Activated naive CD8-positive, alpha-beta T cell treated with anti-CD3 and anti-CD28 coated beads, Interleukin-2, amount 50 U/mL, for 16 hours (primary cell): ENCODE measurements around the gene CCDC83.
"Not testable (repeated sequence)": the region's sequence is repeated elsewhere in the genome, so short reads cannot be mapped to it uniquely, and the experiment has no call there.

Experiments
- DNase-seq: peaks from one replicate; pipeline ENCODE4 v3.0.0-alpha.2; 2020; ENCODE audit warnings: low read depth, low spot score

CCDC83 gene

DNA sequence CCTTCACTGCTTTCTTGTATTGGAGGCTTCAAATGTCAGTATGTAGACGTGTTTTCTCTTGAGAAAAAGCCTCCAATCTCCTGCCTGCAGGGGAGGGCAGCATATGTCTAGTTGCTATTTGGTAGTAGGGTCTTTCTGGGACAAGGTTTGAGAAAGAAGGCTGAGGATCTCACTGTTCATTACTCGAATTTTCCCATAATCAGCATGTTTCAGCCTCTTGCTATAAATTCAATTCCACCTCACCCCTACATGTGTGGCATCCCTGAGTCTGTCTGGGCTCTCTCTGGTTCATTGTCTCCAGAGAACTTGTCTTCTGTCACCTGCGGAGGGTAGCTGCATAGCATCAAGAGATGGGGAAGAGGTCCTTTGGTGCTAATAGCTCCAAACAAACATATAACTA is 19.5 kb upstream of the CCDC83 start:
- no peak for DNase-seq

DNA sequence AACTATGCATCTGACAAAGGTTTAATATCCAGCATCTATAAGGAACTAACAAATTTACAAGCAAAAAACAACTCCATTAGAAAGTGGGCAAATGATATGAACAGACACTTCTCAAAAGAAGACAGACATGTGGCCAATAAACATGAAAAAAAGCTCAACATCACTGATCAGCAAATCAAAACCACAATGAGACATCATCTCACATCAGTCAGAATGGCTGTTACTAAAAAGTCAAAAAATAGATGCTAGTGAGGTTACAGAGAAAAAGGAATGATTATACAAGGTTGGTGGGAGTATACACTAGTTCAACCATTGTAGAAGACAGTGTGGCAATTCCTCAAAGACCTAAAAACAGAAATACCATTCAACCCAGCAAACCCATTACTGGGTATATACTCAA is 14.3 kb upstream of the CCDC83 start:
- not testable (repeated sequence) for DNase-seq

DNA sequence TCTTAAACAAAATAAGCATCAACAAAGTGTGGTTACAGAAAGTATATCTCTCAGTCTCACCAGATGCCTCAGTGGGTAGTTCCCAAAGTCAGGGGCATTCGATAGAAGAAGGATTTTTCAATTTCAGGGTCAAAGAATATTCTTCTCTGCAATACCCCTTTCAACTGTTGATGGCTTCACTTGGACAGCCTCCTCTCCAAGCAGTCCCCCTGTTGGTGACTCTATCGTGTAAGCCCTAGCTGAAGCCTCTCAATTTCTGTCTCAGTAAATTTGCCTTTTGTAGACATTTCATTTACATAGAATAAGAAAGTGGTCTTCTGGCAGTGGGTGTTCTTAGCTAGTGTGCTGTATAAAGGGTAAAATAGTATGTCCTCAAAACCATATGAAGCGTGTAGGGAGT is 11.3 kb upstream of the CCDC83 start:
- no peak for DNase-seq

DNA sequence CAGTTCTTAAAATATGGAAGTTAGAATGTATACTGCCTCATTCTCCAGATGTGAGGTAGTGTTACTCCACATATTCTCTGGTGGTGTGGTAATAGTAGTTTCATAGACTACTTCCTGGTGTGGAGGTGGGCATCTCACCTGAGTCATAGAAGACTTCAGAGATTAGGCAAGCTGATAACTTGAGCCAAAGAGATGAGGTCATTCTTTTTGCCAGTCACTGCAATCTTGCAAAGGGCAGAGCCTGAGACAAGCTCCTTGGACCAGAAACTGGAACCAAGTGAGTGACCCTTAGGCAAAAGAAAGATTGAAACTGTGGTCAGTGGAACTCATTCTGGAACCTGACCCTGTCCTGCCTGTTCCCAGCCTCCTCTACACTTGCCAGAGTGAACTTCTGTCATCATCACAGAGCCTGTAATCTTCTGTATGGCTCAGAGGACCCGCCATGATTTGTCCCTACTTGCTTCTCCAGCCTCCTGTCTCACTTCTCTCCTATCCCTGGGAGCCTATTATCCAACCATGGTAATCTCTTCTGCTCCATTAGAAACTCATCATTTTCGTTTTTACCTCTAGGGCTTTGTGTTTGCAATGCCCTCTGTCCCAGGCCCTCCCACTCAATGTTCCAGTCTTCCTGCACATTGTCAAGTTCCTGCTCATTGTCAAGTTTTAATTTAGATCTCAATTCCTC is 10.6 kb upstream of the CCDC83 start:
- DNase-seq: no peak

DNA sequence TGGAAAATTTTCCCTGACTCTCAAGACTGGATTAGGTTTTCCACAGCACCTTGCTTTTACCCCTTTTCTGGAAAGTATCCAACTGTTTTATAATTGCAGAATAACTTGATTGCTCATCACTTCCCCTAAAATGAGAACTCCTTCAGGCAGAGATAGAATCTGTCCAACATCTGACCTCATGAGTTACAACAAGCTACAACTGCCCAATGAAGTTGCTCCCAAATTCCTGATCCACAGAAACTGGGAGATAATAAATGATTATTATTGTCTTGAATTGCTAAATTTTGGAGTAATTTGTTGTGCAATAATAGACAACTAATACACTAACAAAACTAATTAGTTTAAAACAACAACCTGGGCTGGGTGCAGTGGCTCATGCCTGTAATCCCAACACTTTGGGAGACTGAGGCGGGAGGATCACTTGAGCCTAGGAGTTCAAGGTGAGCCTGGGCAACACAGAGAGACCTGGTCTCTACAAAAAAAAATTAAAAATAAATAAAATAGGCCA is 10.0 kb upstream of the CCDC83 start:
- DNase-seq: no peak

DNA sequence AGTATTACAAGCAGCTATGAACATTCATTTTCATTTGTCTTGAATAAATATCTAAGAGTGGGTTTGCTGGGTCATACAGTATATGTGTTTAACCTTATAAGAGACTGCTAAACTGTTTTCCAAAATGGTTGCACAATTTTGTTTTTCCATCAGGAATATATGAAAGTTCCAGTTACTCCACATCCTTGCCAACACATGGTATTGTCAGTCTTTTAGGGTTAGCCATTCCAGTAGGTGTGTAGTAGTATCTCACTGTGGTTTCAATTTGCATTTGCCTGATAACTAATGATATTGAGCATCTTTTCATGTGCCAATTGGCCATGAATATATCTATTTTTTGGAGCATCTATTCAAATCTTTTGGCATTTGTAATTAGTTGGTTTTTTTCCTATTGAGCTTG is 7.7 kb upstream of the CCDC83 start:
- no peak for DNase-seq

DNA sequence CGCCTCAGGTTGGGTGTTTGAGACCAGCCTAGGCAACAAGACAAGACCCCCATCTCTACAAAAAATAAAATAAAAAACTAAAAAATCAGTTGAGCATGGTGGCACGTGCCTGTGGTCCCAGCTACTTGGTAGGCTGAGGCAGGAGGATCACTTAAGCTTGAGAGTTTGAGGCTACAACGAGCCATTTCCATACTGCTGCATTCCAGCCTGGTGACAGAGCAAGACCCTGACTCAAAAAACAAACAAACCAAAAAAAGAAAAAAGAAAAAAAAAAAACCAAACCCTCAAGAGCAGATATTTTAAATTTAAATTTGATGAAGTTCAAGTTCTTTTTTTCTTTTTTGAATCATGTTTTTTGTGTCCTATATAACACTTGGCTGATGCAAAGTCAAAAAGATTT is 7.2 kb upstream of the CCDC83 start:
- no peak for DNase-seq

DNA sequence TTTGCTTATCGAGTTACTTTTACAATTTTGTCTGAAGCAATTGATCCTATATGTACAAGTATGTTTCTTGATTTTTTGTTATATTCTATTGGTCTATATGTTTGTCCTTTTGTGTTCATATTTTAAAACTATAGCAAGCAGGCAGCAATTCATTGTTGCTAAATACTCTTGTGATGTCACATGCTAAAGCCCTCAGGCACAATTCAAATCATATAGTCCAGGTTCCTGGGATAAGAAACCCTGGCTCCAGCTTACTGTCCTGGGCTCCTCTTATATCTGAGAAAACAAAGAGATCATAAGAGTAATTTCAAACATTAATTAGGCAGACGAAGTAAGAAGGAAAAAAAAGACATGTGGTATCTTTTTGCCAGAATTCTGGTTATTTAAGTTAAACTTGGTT is 6.6 kb upstream of the CCDC83 start:
- DNase-seq: no peak

DNA sequence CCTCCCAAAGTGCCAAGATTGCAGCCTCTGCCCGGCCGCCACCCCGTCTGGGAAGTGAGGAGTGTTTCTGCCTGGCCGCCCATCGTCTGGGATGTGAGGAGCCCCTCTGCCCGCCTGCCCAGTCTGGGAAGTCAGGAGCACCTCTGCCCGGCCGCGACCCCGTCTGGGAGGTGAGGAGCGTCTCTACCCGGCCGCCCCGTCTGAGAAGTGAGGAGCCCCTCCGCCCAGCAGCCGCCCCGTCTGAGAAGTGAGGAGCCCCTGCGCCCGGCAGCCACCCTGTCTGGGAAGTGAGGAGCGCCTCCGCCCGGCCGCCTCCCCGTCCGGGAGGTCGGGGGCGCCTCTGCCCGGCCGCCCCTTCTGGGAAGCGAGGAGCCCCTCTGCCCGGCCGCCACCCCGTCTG is 2.4 kb upstream of the CCDC83 start:
- not testable (repeated sequence) for DNase-seq

DNA sequence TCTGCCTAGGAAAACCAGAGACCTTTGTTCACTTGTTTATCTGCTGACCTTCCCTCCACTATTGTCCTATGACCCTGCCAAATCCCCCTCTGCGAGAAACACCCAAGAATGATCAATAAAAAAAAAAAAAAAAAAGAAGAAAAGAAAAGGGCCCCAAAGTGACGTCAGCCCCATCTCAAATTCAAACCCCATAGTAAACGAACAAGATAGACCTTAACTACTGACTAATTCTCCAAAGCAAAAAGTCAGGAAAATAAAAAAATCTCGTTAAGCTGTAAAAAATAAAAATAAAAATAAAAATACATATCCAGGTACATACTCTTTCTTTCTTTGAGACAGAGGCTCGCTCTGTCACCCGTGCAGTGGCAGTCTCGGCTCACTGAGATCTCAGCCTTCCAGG is 1.6 kb upstream of the CCDC83 start:
- DNase-seq: not testable (repeated sequence)

DNA sequence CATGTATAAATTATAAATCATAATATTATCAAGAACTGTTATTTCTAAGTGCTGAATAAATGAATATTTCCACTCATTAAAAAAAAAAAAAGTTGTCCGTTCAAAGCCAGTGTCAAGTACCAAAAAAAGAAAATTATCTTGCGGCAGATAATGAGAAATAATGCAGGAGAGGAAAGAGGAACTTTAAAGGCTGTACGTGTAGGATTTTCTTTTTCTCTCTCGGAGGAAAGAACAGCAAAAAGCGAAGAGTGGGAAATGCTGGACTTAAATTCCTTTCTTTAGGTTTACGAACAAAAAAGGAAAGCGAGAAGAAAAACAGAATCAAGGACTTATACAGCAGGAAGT is 999 bp upstream of the CCDC83 start:
- no peak for DNase-seq

DNA sequence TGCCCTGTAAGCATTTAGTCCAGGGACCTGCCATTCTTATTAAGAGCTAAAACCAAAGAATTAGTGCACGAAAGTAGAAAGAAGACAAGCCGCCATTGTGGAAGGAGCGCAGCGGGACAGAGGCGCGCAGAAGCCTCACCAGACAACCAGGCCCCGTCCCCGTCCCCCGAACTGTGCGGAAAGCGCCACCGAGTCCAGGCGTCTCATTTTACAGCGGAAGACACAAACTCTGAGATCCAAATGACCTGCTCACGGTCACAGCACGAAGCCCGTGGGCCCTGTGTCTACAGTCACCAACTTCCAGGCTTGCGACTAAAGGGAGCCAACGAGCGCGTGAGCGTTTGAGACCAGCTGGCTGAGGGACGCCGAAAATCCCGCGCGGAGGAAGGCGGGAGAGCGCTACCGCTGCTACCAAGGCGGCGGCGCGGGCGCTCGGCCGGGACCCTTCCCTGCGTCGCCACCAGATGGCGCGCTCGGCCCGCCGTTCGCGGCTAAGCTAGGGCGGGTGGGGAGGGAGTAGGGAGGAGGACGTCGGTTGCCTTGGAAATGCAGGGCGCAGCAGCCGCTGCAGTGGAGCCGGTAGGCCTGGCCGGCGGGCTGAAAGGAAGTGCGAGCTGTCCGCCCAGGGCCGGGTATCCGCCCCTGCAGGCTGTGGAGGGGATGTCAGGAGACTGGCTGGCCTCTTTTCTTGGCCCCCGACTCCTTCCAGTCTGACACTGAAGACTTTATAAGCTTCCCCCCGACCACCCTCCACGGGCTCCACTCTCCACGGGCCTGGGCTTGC is 434 bp upstream of the CCDC83 start:
- DNase-seq: peak; percentile 69

DNA sequence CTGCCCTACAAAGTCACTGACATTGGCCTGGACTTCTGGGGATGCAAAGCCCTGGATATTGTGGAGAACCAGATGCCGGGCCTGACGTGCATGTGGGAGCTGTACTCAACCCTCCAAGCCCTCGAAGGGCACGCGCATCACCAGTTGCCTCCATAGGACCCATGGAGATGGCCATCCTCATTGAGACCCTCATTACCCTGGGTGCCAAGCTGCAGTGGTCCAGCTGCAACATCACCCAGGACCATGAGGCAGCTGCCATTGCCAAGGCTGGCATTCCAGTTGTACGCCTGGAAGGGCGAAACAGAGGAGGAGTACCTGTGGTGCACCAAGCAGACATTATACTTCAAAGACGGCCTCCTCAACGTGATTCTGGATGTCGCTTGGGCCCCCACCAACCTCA is 1.9 kb downstream of the CCDC83 start:
- no peak for DNase-seq

DNA sequence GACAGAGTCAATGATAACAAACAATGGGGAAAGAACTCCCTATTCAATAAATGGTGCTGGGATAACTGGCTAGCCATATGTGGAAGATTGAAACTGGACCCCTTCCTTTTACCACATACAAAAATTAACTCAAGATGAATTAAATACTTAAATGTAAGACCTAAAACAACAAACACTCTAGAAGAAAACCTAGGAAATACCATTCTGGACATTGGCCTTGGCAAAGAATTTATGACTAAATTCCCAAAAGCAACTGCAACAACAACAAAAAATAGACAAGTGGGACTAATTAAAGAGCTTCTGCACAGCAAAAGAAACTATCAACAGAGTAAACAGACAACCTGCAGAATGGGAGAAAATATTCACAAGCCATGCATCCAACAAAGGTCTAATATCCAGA is 4.4 kb downstream of the CCDC83 start:
- not testable (repeated sequence) for DNase-seq

DNA sequence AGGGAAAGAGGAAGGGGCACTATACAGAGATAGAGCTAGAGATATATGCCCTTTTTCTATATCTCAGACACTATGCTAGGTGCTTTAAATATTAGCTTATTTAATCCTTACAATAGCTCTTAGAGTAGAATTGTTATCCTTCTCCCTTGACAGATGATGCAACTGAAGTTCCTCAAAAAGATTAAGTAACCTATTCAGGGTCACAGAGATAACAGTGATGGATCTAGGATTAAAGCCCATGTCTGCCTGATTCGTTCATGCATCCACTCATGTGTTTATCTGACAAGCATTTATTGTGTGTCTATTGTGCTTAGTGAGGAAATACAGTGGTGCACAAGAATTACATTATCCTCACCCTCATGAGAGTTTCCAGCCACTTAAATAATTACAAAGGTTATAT is 8.7 kb downstream of the CCDC83 start:
- no peak for DNase-seq

DNA sequence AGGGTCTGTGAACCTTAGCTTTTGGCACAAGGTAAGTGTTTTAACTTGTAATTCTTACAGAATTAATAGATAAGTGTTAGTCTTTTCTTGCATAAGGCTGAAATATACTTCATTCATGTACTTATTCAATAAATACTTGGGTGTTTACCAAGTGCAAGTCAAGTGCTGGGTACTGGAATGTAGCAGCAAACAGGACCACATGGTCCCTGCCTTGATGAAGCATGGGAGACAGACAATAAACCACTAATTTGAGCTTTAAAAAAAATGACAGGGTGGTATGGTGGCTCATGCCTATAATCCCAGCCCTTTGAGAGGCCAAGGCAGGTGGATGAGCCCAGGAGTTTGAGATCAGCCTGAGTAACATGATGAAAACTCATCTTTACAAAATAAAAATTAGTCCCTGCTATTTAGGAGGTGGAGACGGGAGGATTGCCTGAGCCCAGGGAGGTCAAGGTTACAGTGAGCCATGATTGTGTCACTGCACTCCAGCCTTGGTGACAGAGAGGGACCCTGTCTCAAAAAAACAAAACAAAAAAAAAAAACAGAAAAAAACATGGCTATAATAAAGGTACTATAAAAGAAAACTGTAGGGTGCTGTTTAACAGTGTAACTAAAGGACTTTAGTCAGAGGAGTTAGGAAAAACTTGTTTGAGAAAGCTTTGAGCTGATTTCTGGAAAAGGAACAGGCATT is 11.1 kb downstream of the CCDC83 start:
- DNase-seq: no peak

DNA sequence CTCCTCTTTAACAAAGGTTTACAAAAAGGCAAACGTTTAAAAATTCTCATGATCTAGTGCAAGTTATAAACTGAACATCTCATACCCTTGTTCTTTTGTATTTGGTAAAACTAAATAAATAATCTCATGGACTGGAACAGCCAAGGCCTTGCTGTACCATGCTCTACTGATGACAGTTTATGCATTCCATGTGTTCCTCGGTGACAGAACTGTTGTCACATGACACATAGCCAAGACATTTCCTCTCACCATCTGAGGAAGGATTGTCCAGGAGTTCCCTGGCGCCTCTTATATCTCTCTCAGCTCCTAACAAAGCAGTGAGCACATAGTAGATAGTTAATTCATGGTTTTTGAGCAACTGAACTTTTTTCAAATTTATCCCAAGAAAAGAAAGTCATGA is 12.6 kb downstream of the CCDC83 start:
- DNase-seq: no peak

DNA sequence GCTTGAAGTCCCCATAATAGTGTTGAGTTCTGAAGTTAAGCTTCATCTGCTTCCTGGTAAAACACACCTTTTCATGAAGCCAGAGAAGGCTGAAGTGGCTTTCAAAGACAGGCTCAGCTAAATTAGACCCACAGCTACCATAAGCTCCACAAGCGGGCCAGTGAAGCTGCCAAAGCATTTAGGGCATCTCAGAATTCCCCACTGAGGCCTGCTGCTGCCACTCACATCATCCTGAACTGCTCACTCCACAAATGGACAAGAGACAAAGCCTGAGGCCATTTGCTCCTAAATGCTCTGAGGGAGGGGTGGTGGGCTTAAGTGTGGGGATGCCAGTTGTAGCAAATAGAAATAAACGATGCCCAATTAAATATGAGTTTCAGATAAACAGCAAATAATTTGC is 14.6 kb downstream of the CCDC83 start:
- DNase-seq: no peak

DNA sequence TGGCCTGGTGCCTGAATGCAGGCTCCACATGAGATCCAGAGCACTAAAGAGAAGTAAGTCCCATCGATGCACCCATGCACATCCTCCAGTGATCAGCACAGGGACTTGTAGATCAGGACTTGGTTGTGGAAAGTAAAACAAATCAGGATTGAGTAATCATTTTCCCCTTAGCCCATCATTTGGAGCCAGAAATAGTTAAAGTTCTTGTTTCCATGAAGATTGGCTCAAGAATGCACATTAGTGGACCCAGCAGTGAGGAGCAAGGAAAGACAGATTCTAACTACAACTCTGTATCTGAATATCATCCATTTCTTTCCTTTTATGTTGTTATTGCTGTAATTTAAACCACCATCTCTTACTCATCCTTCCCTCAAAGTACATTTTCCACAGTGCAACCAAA is 19.1 kb downstream of the CCDC83 start:
- DNase-seq: no peak

DNA sequence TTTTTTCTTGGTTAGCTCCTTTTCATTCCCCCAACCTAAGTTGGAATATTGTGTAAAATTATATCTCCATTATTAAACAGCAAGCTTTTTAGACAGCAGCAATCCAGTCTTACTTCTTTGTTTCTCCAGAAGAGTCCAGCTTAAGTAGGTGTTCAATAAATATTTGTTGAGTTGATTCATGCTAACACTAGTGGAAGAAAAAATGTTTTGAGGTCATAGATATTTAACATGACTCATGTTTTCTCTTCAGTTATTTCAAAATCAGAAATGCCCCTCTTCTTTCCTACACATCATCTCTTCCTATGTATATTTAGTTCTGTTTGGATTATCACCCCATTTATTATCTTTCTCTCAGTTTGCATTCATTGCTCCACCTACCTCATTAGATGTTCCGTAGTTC is 20.3 kb downstream of the CCDC83 start:
- no peak for DNase-seq

DNA sequence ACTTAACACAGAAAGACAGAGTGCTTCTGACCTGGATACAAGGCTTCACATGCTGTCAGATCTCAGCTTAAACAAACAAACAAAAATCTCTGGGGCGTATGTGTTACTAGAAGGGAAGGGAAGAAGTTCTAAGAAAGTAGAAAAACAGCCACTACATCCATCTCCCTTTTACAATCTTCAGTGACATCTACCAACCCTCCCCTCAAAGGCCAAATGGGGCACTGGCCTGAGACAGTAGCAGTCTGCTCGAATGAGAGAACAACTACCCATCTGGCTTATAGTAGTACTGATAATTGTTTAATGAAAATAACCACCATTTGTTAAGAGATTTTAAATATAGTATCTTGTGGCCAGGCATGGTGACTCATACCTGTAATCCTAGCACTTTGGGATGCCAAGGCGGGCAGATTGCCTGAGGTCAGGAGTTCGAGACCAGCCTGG is 29.4 kb downstream of the CCDC83 start:
- no peak for DNase-seq
